Femur (tissue), 1 donor: Measurements from ENCODE around the gene ROBO1.
"Not testable (repeated sequence)": the region's sequence is repeated elsewhere in the genome, so short reads cannot be mapped to it uniquely, and the experiment has no call there.

ENCODE experiments used
- DNase-seq: peaks from one replicate; pipeline ENCODE4 v3.0.0-alpha.2; 2017

ROBO1 gene

GRCh38 chr3:79767905-79768267, at the start of gene ROBO1:
Gene ROBO1, minus strand, starts transcription at chr3:79767998.
- DNase-seq, result no peak

- no peak for DNase-seq
Measured at GRCh38 chr3:79817224-79817623, 49.4 kb upstream of the ROBO1 start.

- no peak for DNase-seq
Measured at GRCh38 chr3:79815478-79815877, 47.7 kb upstream of the ROBO1 start.

GRCh38 chr3:79810581-79810980, 42.8 kb upstream of the ROBO1 start:
- no peak for DNase-seq

GRCh38 chr3:79810092-79810491, 42.3 kb upstream of the ROBO1 start:
- no peak for DNase-seq

GRCh38 chr3:79809106-79809505, 41.3 kb upstream of the ROBO1 start:
- DNase-seq, result no peak

GRCh38 chr3:79808515-79808914, 40.7 kb upstream of the ROBO1 start:
- no peak for DNase-seq

GRCh38 chr3:79790177-79790576, 22.4 kb upstream of the ROBO1 start:
- DNase-seq, result not testable (repeated sequence)

- no peak for DNase-seq
Measured at GRCh38 chr3:79773291-79773690, 5.5 kb upstream of the ROBO1 start.

- DNase-seq, result no peak
Measured at GRCh38 chr3:79769229-79769628, 1.4 kb upstream of the ROBO1 start.

- peak; percentile 25 for DNase-seq
Measured at GRCh38 chr3:79767194-79767904, 449 bp downstream of the ROBO1 start.

- DNase-seq, result no peak
Measured at GRCh38 chr3:79766496-79767193, 1.2 kb downstream of the ROBO1 start.

- DNase-seq, result no peak
Measured at GRCh38 chr3:79765911-79766310, 1.9 kb downstream of the ROBO1 start.

- no peak for DNase-seq
Measured at GRCh38 chr3:79761441-79761840, 6.4 kb downstream of the ROBO1 start.

GRCh38 chr3:79751703-79752102, 16.1 kb downstream of the ROBO1 start:
- DNase-seq, result no peak

- DNase-seq, result no peak
Measured at GRCh38 chr3:79737530-79737929, 30.3 kb downstream of the ROBO1 start.

GRCh38 chr3:79729096-79729495, 38.7 kb downstream of the ROBO1 start:
- DNase-seq, result peak; percentile 65

- DNase-seq, result no peak
Measured at GRCh38 chr3:79726786-79727185, 41.0 kb downstream of the ROBO1 start.

GRCh38 chr3:79724206-79724605, 43.6 kb downstream of the ROBO1 start:
- no peak for DNase-seq

- no peak for DNase-seq
Measured at GRCh38 chr3:79690072-79690471, 77.7 kb downstream of the ROBO1 start.

- DNase-seq, result no peak
Measured at GRCh38 chr3:79685108-79685507, 82.7 kb downstream of the ROBO1 start.

- no peak for DNase-seq
Measured at GRCh38 chr3:79684041-79684440, 83.8 kb downstream of the ROBO1 start.

- no peak for DNase-seq
Measured at GRCh38 chr3:79672731-79673130, 95.1 kb downstream of the ROBO1 start.

- DNase-seq, result no peak
Measured at GRCh38 chr3:79672075-79672474, 95.7 kb downstream of the ROBO1 start.

GRCh38 chr3:79670178-79670577, 97.6 kb downstream of the ROBO1 start:
- no peak for DNase-seq
